ENCODE data around the gene BDH1.

GRCh38 chr3:197527569-197527968 is 28.2 kb downstream of the BDH1 start:
- TF ChIP-seq, protein P1, sequence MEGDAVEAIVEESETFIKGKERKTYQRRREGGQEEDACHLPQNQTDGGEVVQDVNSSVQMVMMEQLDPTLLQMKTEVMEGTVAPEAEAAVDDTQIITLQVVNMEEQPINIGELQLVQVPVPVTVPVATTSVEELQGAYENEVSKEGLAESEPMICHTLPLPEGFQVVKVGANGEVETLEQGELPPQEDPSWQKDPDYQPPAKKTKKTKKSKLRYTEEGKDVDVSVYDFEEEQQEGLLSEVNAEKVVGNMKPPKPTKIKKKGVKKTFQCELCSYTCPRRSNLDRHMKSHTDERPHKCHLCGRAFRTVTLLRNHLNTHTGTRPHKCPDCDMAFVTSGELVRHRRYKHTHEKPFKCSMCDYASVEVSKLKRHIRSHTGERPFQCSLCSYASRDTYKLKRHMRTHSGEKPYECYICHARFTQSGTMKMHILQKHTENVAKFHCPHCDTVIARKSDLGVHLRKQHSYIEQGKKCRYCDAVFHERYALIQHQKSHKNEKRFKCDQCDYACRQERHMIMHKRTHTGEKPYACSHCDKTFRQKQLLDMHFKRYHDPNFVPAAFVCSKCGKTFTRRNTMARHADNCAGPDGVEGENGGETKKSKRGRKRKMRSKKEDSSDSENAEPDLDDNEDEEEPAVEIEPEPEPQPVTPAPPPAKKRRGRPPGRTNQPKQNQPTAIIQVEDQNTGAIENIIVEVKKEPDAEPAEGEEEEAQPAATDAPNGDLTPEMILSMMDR (optimal IDR thresholded peaks at IDR 0.05 in 1 of 3, IDR thresholded peaks at IDR 0.05 in 1 of 3, conservative IDR thresholded peaks at IDR 0.05 in 1 of 3; ENCODE audit: extremely low read depth in 1 of 3, insufficient read depth in 2 of 3, low read length in 3 of 3): no peak
- TF ChIP-seq EZH2 (IDR thresholded peaks at IDR 0.05; ENCODE audit: low read length): no peak
